GM19468 (cell line): ENCODE results near the gene SLC27A6.
"Not testable (repeated sequence)": the region's sequence is repeated elsewhere in the genome, so short reads cannot be mapped to it uniquely, and the experiment has no call there.

ENCODE experiments used
- ATAC-seq: cut with Tn5 transposase; IDR thresholded peaks from one replicate; pipeline ENCODE4 v1.9.1; 2021; ENCODE audit warnings: mild to moderate bottlenecking, moderate library complexity, moderate number of reproducible peaks; ENCODE audit not compliant: unreplicated experiment; ENCODE audit errors: extremely low read depth

Gene SLC27A6

GRCh38 chr5:128965011-128965637 lies at the start of gene SLC27A6:
Gene SLC27A6, plus strand, starts transcription at chr5:128965488. Its CDS starts 650 bp downstream, at chr5:128966138.
- no peak for ATAC-seq

- ATAC-seq: no peak
These were observed 45.7 kb upstream of the SLC27A6 start for GRCh38 chr5:128919542-128919941.

GRCh38 chr5:128920345-128921215 lies 44.7 kb upstream of the SLC27A6 start:
- ATAC-seq: no peak

- ATAC-seq: no peak
These were observed 41.0 kb upstream of the SLC27A6 start for GRCh38 chr5:128924299-128924698.

- no peak for ATAC-seq
These were observed 39.3 kb upstream of the SLC27A6 start for GRCh38 chr5:128925973-128926372.

GRCh38 chr5:128927644-128928043 lies 37.6 kb upstream of the SLC27A6 start:
- ATAC-seq: no peak

GRCh38 chr5:128932232-128932631 lies 33.1 kb upstream of the SLC27A6 start:
- ATAC-seq: not testable (repeated sequence)

- not testable (repeated sequence) for ATAC-seq
These were observed 22.2 kb upstream of the SLC27A6 start for GRCh38 chr5:128943100-128943499.

GRCh38 chr5:128949847-128950546 lies 15.3 kb upstream of the SLC27A6 start:
- no peak for ATAC-seq

GRCh38 chr5:128951301-128951700 lies 14.0 kb upstream of the SLC27A6 start:
- not testable (repeated sequence) for ATAC-seq

GRCh38 chr5:128956164-128956563 lies 9.1 kb upstream of the SLC27A6 start:
- ATAC-seq: no peak

- ATAC-seq: no peak
These were observed 3.1 kb upstream of the SLC27A6 start for GRCh38 chr5:128962211-128962610.

- ATAC-seq: no peak
These were observed 482 bp downstream of the SLC27A6 start for GRCh38 chr5:128965638-128966302.

GRCh38 chr5:128966375-128966774 lies 1.1 kb downstream of the SLC27A6 start:
- no peak for ATAC-seq

GRCh38 chr5:128966846-128967245 lies 1.6 kb downstream of the SLC27A6 start:
- no peak for ATAC-seq

GRCh38 chr5:128973244-128973643 lies 8.0 kb downstream of the SLC27A6 start:
- no peak for ATAC-seq

- no peak for ATAC-seq
These were observed 9.3 kb downstream of the SLC27A6 start for GRCh38 chr5:128974567-128974966.

GRCh38 chr5:128979761-128980160 lies 14.5 kb downstream of the SLC27A6 start:
- no peak for ATAC-seq

GRCh38 chr5:128980917-128981316 lies 15.6 kb downstream of the SLC27A6 start:
- ATAC-seq: no peak

GRCh38 chr5:128984480-128984879 lies 19.2 kb downstream of the SLC27A6 start:
- no peak for ATAC-seq
